Panc1 (cell line): ENCODE results near the gene UBE2L5.

Source experiments
- POLR2AphosphoS5 ChIP-seq: IDR thresholded peaks from 2 replicates; pipeline ENCODE4 v1.6.1; 2012; ENCODE audit warnings: mild to moderate bottlenecking, low read depth, low read length, moderate library complexity
- REST ChIP-seq, 2 experiments: IDR thresholded peaks; 2 replicates each; pipeline ENCODE4 v1.6.1; 2011 to 2012; ENCODE audit warnings: low read depth in 2 of 2, control low read depth in 1 of 2, low read length in 1 of 2, mild to moderate bottlenecking in 1 of 2, moderate library complexity in 1 of 2; ENCODE audit not compliant: insufficient read depth in 1 of 2
- SIN3A ChIP-seq: IDR thresholded peaks from 2 replicates; pipeline ENCODE4 v1.6.1; 2012; ENCODE audit warnings: low read depth, mild to moderate bottlenecking, low read length, moderate library complexity, borderline replicate concordance; ENCODE audit not compliant: insufficient read depth
- TCF7L2 ChIP-seq: IDR thresholded peaks from 2 replicates; pipeline ENCODE4 v1.6.1; 2011; ENCODE audit warnings: mild to moderate bottlenecking, low read depth, low read length, inconsistent platforms
- TF ChIP-seq, protein P1 (sequence below): fragments of 450-650 bp; IDR thresholded peaks from 2 replicates; pipeline ENCODE4 v1.5.1; 2017; ENCODE audit warnings: mild to moderate bottlenecking

DNA sequence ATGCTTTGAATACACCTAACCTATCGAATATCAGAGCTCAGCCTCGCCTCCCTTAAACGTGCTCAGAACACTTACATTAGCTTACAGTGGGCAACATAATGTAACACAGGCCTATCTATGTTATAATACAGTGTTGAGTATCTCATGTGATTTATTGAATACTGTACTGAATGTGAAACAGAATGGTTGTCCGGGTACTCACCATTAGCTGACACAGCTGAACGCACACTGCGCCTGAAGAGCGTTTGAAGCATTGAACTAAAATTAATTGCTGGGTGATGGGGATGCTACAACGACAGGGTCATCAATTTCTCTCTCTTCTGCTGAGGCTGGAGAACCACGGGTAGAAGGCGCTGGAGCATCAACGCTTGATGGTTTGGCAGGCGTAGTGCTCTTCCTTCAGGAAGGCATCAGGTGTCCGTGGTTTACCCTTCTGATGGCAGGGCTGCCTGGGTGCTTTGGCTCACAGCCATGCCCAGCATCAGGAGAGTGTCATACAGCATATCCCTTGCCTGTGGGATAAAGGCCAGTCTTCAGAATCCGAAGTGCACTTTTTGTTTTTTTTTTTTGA is 46.9 kb upstream of the UBE2L5 start:
- TF ChIP-seq, protein P1, sequence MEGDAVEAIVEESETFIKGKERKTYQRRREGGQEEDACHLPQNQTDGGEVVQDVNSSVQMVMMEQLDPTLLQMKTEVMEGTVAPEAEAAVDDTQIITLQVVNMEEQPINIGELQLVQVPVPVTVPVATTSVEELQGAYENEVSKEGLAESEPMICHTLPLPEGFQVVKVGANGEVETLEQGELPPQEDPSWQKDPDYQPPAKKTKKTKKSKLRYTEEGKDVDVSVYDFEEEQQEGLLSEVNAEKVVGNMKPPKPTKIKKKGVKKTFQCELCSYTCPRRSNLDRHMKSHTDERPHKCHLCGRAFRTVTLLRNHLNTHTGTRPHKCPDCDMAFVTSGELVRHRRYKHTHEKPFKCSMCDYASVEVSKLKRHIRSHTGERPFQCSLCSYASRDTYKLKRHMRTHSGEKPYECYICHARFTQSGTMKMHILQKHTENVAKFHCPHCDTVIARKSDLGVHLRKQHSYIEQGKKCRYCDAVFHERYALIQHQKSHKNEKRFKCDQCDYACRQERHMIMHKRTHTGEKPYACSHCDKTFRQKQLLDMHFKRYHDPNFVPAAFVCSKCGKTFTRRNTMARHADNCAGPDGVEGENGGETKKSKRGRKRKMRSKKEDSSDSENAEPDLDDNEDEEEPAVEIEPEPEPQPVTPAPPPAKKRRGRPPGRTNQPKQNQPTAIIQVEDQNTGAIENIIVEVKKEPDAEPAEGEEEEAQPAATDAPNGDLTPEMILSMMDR = no peak
- TF ChIP-seq POLR2AphosphoS5 = no peak
- no peak for TF ChIP-seq SIN3A
- no peak for TF ChIP-seq REST (IDR thresholded peaks at IDR 0.05; ENCODE audit: insufficient read depth in 1 of 2, low read depth in 2 of 2, low read length in 1 of 2)
- no peak for TF ChIP-seq TCF7L2
